ENCODE data around the gene RTL1. TPM values are rescaled to one million over a fixed set of nuclear protein-coding genes. Genes with fewer than 3 reads are reported as not detected.

The RTL1 gene
- total and polyA plus RNA-seq, 2 of the 13 experiments (the other 11 are each of a cell fraction or from before 2014, with no cell fraction given): not detected

- Histone ChIP-seq H3K4me2 (ENCODE audit: low read depth, low read length) (no peak overlapping the region), H3K27me3 (ENCODE audit: control insufficient read depth in 1 of 2, insufficient read depth in 2 of 2, low read length in 2 of 2) (peaks cover 4 to 12% of the 10 kb centered on the region in 2 experiments; a peak in 4 of 5 replicates), H2AFZ (ENCODE audit: low read length) (no peak overlapping the region), H3K27ac (ENCODE audit: extremely low read length, insufficient read depth, low read length) (no peak overlapping the region), H3K9ac (ENCODE audit: insufficient read depth, low read depth, low read length) (no peak overlapping the region), H3K79me2 (ENCODE audit: insufficient read depth, low read length) (no peaks in the 10 kb centered on the region), H3K4me3 (replicated peaks in 1 of 3; ENCODE audit: insufficient read depth in 1 of 3, low read depth in 2 of 3, low read length in 3 of 3) (no peak overlapping the region), H4K20me1 (ENCODE audit: insufficient read depth, low read length) (no peaks in the 10 kb centered on the region), H3K9me3 (ENCODE audit: low read length) (no peaks in the 10 kb centered on the region), H3K4me1 (ENCODE audit: insufficient read depth, low read length) (peaks cover 19% of the 10 kb centered on the region), H3K36me3 (replicated peaks in 1 of 2; ENCODE audit: control insufficient read depth in 1 of 2, insufficient read depth in 2 of 2, low read length in 2 of 2) (no peaks in the 10 kb centered on the region)
- TF ChIP-seq ARNT (IDR thresholded peaks at IDR 0.05): no peak
- TF ChIP-seq CSRNP2 (CRISPR knock-in tag; conservative IDR thresholded peaks at IDR 0.05; ENCODE audit: low read depth): no peak
- no peak for TF ChIP-seq ZIK1 (CRISPR knock-in tag; IDR thresholded peaks at IDR 0.05; ENCODE audit: borderline replicate concordance, low read depth)
- TF ChIP-seq AGO2 (optimal IDR thresholded peaks at IDR 0.05; ENCODE audit: low read depth, low read length): no peak
- TF ChIP-seq NFIC (IDR thresholded peaks at IDR 0.05; ENCODE audit: low read length): no peak
- no peak for TF ChIP-seq REST (IDR thresholded peaks at IDR 0.05; ENCODE audit: borderline replicate concordance in 1 of 2, low read depth in 1 of 2, low read length in 2 of 2)
- intact Hi-C loops (cut with micrococcal nuclease; ENCODE audit: unreplicated experiment): no loop called here
- BruUV-seq (replicated peaks): no TSS peak
- FAIRE-seq: no peak
- ChIA-PET CTCF (ENCODE audit: low intra/inter-chr PET ratio, low total read pairs) (no interaction called here), POLR2A (no interaction called here)
- ATAC-seq: no peak
- in situ Hi-C loops (cut with HindIII; ENCODE audit: extremely low pct_ligation_motif_present, low pct_unique_long_range_greater_than_20kb): no loop called here
- DNase-seq (ENCODE audit: low spot score): no peak
- WGBS (ENCODE audit: low lambda C conversion rate): 82% methylated on average over 5 of the region's 8 CpGs
These were observed 24.3 kb downstream of the RTL1 start for GRCh38 chr14:100879194-100879593.
